ENCODE data around the gene ADAMTS20.

Gene ADAMTS20

GRCh38 chr12:43310596-43310995, 241.4 kb downstream of the ADAMTS20 start:
- no peak for DNase-seq (ENCODE audit: low spot score)

DNA sequence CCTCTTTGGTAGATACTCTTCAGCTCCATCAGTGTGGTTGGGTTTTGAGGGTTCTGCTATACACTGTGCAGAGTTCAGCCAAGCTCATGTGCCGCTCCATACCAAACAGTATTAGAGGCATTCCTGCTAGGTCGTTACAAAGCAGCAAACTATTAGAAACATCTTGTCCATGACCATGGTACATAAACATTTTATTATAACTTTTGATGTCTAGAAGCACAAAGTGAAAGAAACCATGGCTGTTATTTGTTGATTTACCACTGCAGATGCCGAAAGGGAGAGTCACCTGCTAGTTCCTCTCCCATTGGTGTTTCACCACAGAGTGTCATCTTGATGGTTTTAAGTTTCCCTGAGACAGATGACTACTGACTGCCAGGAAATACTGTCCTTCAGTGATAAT, 242.0 kb downstream of the ADAMTS20 start:
- no peak for DNase-seq (ENCODE audit: low spot score)

DNA sequence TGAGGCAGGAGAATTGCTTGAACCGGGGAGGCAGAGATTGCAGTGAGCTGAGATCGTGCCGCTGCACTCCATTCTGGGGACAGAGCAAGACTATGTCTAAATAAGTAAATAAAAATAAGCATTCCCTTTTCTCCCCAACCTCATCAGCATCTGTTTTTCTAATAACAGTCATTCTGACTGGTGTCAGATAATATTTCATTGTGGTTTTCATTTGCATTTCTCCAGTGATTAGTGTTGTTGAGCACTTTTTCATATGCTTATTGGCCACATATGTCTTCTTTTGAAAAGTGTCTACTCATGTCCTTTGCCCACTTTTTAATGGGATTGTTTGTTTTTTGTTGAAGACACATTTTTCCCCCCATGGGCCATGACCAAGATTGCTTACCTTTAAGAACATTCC, 243.2 kb downstream of the ADAMTS20 start:
- DNase-seq (ENCODE audit: low spot score) = no peak

DNA sequence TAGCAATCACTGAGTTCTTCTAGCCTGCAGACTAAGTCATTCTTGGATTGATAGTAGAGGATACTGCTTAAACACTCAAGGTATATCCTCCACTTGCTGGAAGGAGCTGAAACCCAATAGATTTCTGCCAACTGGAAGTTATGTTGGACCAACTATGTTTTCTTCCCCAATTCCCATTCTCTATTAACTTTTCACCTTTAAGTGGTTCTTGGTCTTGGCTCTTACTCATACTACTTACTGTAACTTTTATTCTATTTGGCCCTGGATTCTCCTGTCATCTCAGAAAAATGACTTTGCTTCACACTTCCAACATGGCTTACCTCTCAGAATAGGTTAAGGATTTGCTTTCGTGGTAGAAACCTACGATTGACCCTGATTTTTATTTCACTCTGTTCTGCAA, 244.9 kb downstream of the ADAMTS20 start:
- DNase-seq (ENCODE audit: low spot score) = no peak

DNA sequence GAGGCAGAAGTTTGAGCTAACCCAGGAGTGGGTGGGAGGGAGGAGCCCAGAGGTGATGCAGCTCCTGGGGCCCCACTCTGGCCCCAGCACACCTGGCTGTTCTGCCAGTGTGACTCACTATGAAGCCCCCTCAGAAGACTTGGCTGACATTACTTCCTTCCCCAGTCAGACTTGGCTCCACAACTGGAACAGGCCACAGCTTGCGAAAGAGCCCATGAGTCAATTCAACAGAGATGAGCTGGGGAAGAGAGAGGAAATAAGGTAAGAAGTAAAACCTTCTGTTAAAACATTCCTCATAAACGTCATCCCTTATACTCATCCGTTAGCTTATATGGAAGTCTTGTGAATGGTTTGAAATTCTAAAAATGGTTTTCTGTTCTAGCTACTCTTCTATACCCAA, 245.9 kb downstream of the ADAMTS20 start:
- DNase-seq (ENCODE audit: low spot score) = no peak

DNA sequence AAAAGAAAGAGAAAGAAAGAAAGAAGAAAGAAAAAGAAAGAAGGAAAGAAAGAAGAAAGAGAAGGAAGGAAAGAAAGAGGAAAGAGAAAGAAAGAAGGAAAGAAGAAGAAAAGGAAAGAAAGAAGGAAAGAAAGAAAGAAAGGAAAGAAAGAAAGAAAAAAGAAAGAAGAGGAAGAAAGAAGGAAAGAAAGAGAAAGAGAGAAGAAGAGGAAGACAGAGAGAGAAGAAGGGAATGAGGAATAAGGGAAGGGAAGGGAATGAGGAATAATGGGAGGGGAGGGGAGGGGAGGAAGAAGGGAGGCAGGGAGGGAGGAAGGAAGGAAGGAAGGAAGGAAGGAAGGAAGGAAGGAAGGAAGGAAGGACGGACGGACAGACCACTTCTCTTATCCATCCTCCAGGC, 246.9 kb downstream of the ADAMTS20 start:
- DNase-seq (ENCODE audit: low spot score) = no peak

Measured in CD4-positive, alpha-beta T cell treated with Interleukin-6 at 100 ng/mL for 8 hours (primary cell).